ENCODE measurements around the gene SPTLC3.

Gene SPTLC3

GRCh38 chr20:12984863-12985262, 23.9 kb upstream of the SPTLC3 start:
- no peak for DNase-seq (ENCODE audit: low spot score)

- DNase-seq (ENCODE audit: low spot score): no peak
Measured at GRCh38 chr20:12987261-12987660, 21.5 kb upstream of the SPTLC3 start.

- no peak for DNase-seq (ENCODE audit: low spot score)
Measured at GRCh38 chr20:12989586-12990115, 19.1 kb upstream of the SPTLC3 start.

- no peak for DNase-seq (ENCODE audit: low spot score)
Measured at GRCh38 chr20:12997128-12997655, 11.6 kb upstream of the SPTLC3 start.

GRCh38 chr20:12998046-12998445, 10.7 kb upstream of the SPTLC3 start:
- DNase-seq (ENCODE audit: low spot score): no peak

GRCh38 chr20:12999201-12999600, 9.6 kb upstream of the SPTLC3 start:
- no peak for DNase-seq (ENCODE audit: low spot score)

- no peak for DNase-seq (ENCODE audit: low spot score)
Measured at GRCh38 chr20:13002251-13002650, 6.5 kb upstream of the SPTLC3 start.

- DNase-seq (ENCODE audit: low spot score): no peak
Measured at GRCh38 chr20:13006825-13007224, 1.9 kb upstream of the SPTLC3 start.

GRCh38 chr20:13007596-13007995, 1.2 kb upstream of the SPTLC3 start:
- DNase-seq (ENCODE audit: low spot score): no peak

GRCh38 chr20:13009682-13010406, 1.1 kb downstream of the SPTLC3 start:
- peak; percentile 78 for DNase-seq (ENCODE audit: low spot score)

- DNase-seq (ENCODE audit: low spot score): no peak
Measured at GRCh38 chr20:13012886-13013285, 4.1 kb downstream of the SPTLC3 start.

GRCh38 chr20:13013411-13013810, 4.6 kb downstream of the SPTLC3 start:
- no peak for DNase-seq (ENCODE audit: low spot score)

- no peak for DNase-seq (ENCODE audit: low spot score)
Measured at GRCh38 chr20:13017235-13017634, 8.5 kb downstream of the SPTLC3 start.

GRCh38 chr20:13017883-13018535, 9.2 kb downstream of the SPTLC3 start:
- no peak for DNase-seq (ENCODE audit: low spot score)

- no peak for DNase-seq (ENCODE audit: low spot score)
Measured at GRCh38 chr20:13021205-13021970, 12.6 kb downstream of the SPTLC3 start.

GRCh38 chr20:13022401-13023155, 13.8 kb downstream of the SPTLC3 start:
- peak; percentile 31 for DNase-seq (ENCODE audit: low spot score)

- no peak for DNase-seq (ENCODE audit: low spot score)
Measured at GRCh38 chr20:13024596-13024995, 15.8 kb downstream of the SPTLC3 start.

- DNase-seq (ENCODE audit: low spot score): no peak
Measured at GRCh38 chr20:13025181-13025580, 16.4 kb downstream of the SPTLC3 start.

GRCh38 chr20:13028001-13028400, 19.2 kb downstream of the SPTLC3 start:
- no peak for DNase-seq (ENCODE audit: low spot score)

- no peak for DNase-seq (ENCODE audit: low spot score)
Measured at GRCh38 chr20:13028673-13029072, 19.9 kb downstream of the SPTLC3 start.

GRCh38 chr20:13029687-13030375, 21.1 kb downstream of the SPTLC3 start:
- no peak for DNase-seq (ENCODE audit: low spot score)

All from Ammon's horn (tissue), 1 donor.